ENCODE data around the gene ZNF709. TPM values are rescaled to one million over a fixed set of nuclear protein-coding genes. Genes with fewer than 3 reads are reported as not detected.

ZNF709 gene
- total and polyA plus RNA-seq, 2 of the 4 experiments (the other 2 are of a cell fraction), result 0.50 to 3.8 TPM

GRCh38 chr19:12496480-12496879 lies 11.9 kb upstream of the ZNF709 start:
- CTCF ChIA-PET, result no interaction called here
- Histone ChIP-seq H4K91ac (ENCODE audit: insufficient read depth, low read depth, low read length) (no peak overlapping the region), H3K23ac (ENCODE audit: low read depth, low read length) (no peak overlapping the region), H3K27me3 (ENCODE audit: control insufficient read depth, insufficient read depth, low read length) (no peaks in the 10 kb centered on the region), H2AK9ac (replicated peaks; ENCODE audit: low read depth, low read length, poor library complexity) (no peak overlapping the region), H4K20me1 (ENCODE audit: insufficient read depth, low read length) (no peaks in the 10 kb centered on the region), H3K4ac (ENCODE audit: low read depth, low read length) (no peak overlapping the region), H2BK20ac (ENCODE audit: low read depth, low read length) (no peak overlapping the region), H3K4me2 (ENCODE audit: low read depth, low read length) (no peak overlapping the region), H4K8ac (ENCODE audit: low read depth in 2 of 2, low read length in 2 of 2) (no peak overlapping the region), H3K9me1 (ENCODE audit: insufficient read depth, low read length) (no peaks in the 10 kb centered on the region), H3K27ac (ENCODE audit: insufficient read depth, low read length) (no peak overlapping the region), H2BK15ac (ENCODE audit: low read depth, low read length) (no peak overlapping the region), H2AFZ (replicated peaks; ENCODE audit: low read length, poor library complexity) (no peak overlapping the region), H3K14ac (replicated peaks; ENCODE audit: low read depth, low read length) (no peak overlapping the region), H2BK5ac (ENCODE audit: low read depth, low read length, poor library complexity, severe bottlenecking) (no peak overlapping the region), H4K5ac (ENCODE audit: low read depth, low read length) (no peak overlapping the region), H3K79me1 (ENCODE audit: low read depth in 1 of 2, low read length in 2 of 2) (no peaks in the 10 kb centered on the region), H3K9ac (ENCODE audit: low read depth, low read length) (no peak overlapping the region), H3K4me1 (ENCODE audit: control insufficient read depth, insufficient read depth, low read length) (no peaks in the 10 kb centered on the region), H3K18ac (ENCODE audit: low read depth, low read length) (no peak overlapping the region), H2BK120ac (ENCODE audit: low read depth, low read length) (no peak overlapping the region), H3K36me3 (ENCODE audit: control insufficient read depth, insufficient read depth, low read length) (no peaks in the 10 kb centered on the region), H3K4me3 (ENCODE audit: insufficient read depth, low read depth, low read length) (no peak overlapping the region), H3K56ac (ENCODE audit: extremely low read depth, insufficient read depth, low read length) (no peak overlapping the region), H2AK5ac (ENCODE audit: low read depth, low read length) (no peak overlapping the region), H3K9me3 (ENCODE audit: control insufficient read depth, insufficient read depth, low read length) (no peaks in the 10 kb centered on the region)
- DNase-seq (no peak), ATAC-seq (ENCODE audit: low read depth) (no peak)
- TF ChIP-seq USF2 (IDR thresholded peaks at IDR 0.05; ENCODE audit: low read depth, low read length), result no peak
- no peak for TF ChIP-seq POLR2A (IDR thresholded peaks at IDR 0.05; ENCODE audit: low read depth, low read length)
- no peak for TF ChIP-seq SMC3 (IDR thresholded peaks at IDR 0.05; ENCODE audit: low read depth, low read length)
- no peak for TF ChIP-seq CEBPB (IDR thresholded peaks at IDR 0.05; ENCODE audit: low read depth, low read length)
- TF ChIP-seq MXI1 (IDR thresholded peaks at IDR 0.05; ENCODE audit: borderline replicate concordance, low read depth, low read length), result no peak
- TF ChIP-seq MAZ (IDR thresholded peaks at IDR 0.05; ENCODE audit: borderline replicate concordance, low read depth, low read length), result no peak
- TF ChIP-seq CHD1 (IDR thresholded peaks at IDR 0.05; ENCODE audit: low read depth, low read length), result no peak
- TF ChIP-seq FOS (IDR thresholded peaks at IDR 0.05; ENCODE audit: low read depth, low read length), result no peak
- TF ChIP-seq RFX5 (IDR thresholded peaks at IDR 0.05; ENCODE audit: low read depth, low read length), result no peak
- no peak for TF ChIP-seq RAD21 (IDR thresholded peaks at IDR 0.05; ENCODE audit: low read length)
- no peak for TF ChIP-seq NFE2L2 (IDR thresholded peaks at IDR 0.05; ENCODE audit: low read depth, low read length)
- no peak for TF ChIP-seq MAFK (IDR thresholded peaks at IDR 0.05; ENCODE audit: low read depth, low read length)
- TF ChIP-seq, protein P1, sequence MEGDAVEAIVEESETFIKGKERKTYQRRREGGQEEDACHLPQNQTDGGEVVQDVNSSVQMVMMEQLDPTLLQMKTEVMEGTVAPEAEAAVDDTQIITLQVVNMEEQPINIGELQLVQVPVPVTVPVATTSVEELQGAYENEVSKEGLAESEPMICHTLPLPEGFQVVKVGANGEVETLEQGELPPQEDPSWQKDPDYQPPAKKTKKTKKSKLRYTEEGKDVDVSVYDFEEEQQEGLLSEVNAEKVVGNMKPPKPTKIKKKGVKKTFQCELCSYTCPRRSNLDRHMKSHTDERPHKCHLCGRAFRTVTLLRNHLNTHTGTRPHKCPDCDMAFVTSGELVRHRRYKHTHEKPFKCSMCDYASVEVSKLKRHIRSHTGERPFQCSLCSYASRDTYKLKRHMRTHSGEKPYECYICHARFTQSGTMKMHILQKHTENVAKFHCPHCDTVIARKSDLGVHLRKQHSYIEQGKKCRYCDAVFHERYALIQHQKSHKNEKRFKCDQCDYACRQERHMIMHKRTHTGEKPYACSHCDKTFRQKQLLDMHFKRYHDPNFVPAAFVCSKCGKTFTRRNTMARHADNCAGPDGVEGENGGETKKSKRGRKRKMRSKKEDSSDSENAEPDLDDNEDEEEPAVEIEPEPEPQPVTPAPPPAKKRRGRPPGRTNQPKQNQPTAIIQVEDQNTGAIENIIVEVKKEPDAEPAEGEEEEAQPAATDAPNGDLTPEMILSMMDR (conservative IDR thresholded peaks at IDR 0.05; ENCODE audit: low read depth, low read length), result no peak
- TF ChIP-seq RCOR1 (IDR thresholded peaks at IDR 0.05; ENCODE audit: insufficient replicate concordance, low read length), result no peak
- TF ChIP-seq BHLHE40 (IDR thresholded peaks at IDR 0.05; ENCODE audit: low read depth, low read length), result no peak
- TF ChIP-seq ELK1 (IDR thresholded peaks at IDR 0.05; ENCODE audit: borderline replicate concordance, low read depth, low read length), result no peak
- WGBS, 2 experiments (ENCODE audit: extremely low coverage in 2 of 2, insufficient read length in 1 of 2), result 100% methylated on average over 1 of the region's 6 CpGs; no CpG with 5 or more reads in 1 of the 2 experiments
- BruUV-seq (replicated peaks), result no TSS peak
- in situ Hi-C loops (cut with MboI; ENCODE audit: low sequenced_read_pairs) (no loop called here), intact Hi-C loops (cut with micrococcal nuclease) (no loop called here), dilution Hi-C loops (cut with HindIII; ENCODE audit: low sequenced_read_pairs, unreplicated experiment) (no loop called here)
- POLR2A ChIA-PET (ENCODE audit: unreplicated experiment), result no interaction called here
